OCI-LY1 (cell line): ENCODE results near the gene TREM2.

Experiments used
- H2AFZ ChIP-seq: fragments of 200-600 bp; sonication (generic), shearing (Covaris generic); 2 replicates; pipeline ENCODE4 v1.6.0; 2014; ENCODE audit warnings: antibody characterized with exemption, mild to moderate bottlenecking, low read length
- H3F3A ChIP-seq: fragments of 200-600 bp; sonication (generic), shearing (Covaris generic); 2 replicates; pipeline ENCODE4 v1.6.0; 2014; ENCODE audit warnings: mild to moderate bottlenecking, antibody characterized with exemption, low read length, moderate library complexity; ENCODE audit not compliant: insufficient read depth
- H3K27ac ChIP-seq: fragments of 200-600 bp; sonication (generic); 2 replicates; pipeline ENCODE4 v1.5.1; 2014; ENCODE audit warnings: low read length, mixed run types, mild to moderate bottlenecking, low read depth; ENCODE audit not compliant: poor library complexity, severe bottlenecking
- H3K27me3 ChIP-seq: fragments of 200-600 bp; sonication (generic); 2 replicates; pipeline ENCODE4 v1.6.0; 2014; ENCODE audit warnings: antibody characterized with exemption, mild to moderate bottlenecking, low read length, moderate library complexity; ENCODE audit not compliant: insufficient read depth
- H3K36me3 ChIP-seq: fragments of 200-600 bp; sonication (generic); 2 replicates; pipeline ENCODE4 v1.6.1; 2014; ENCODE audit warnings: mild to moderate bottlenecking, antibody characterized with exemption, low read length, moderate library complexity, mixed read lengths; ENCODE audit not compliant: insufficient read depth
- H3K4me1 ChIP-seq: fragments of 200-600 bp; sonication (generic); 2 replicates; pipeline ENCODE4 v1.5.1; 2014; ENCODE audit warnings: mild to moderate bottlenecking, low read length, moderate library complexity; ENCODE audit not compliant: insufficient read depth, severe bottlenecking
- H3K4me2 ChIP-seq: fragments of 200-600 bp; sonication (generic), shearing (Covaris generic); 2 replicates; pipeline ENCODE4 v1.6.1; 2014; ENCODE audit warnings: low read length
- H3K4me3 ChIP-seq: fragments of 200-600 bp; sonication (generic); 2 replicates; pipeline ENCODE4 v1.5.1; 2014; ENCODE audit warnings: low read length, low read depth, mild to moderate bottlenecking, mixed read lengths; ENCODE audit not compliant: poor library complexity, severe bottlenecking
- H3K79me2 ChIP-seq: fragments of 200-600 bp; shearing (Covaris generic); 2 replicates; pipeline ENCODE4 v1.6.1; 2016; ENCODE audit warnings: mixed run types, low read length, mixed read lengths; ENCODE audit not compliant: insufficient read depth
- H3K9ac ChIP-seq: fragments of 200-600 bp; sonication (generic), shearing (Covaris generic); 2 replicates; pipeline ENCODE4 v1.6.1; 2014; ENCODE audit warnings: mild to moderate bottlenecking, low read length, mixed read lengths
- H3K9me2 ChIP-seq: fragments of 200-600 bp; sonication (generic), shearing (Covaris generic); 2 replicates; pipeline ENCODE4 v1.6.1; 2014; ENCODE audit warnings: low read depth, mild to moderate bottlenecking, low read length, mixed read lengths
- H3K9me3 ChIP-seq: fragments of 200-600 bp; shearing (Covaris generic); 2 replicates; pipeline ENCODE4 v1.6.1; 2014; ENCODE audit warnings: low read length, mixed read lengths
- H4K20me1 ChIP-seq: fragments of 200-600 bp; sonication (generic), shearing (Covaris generic); 2 replicates; pipeline ENCODE4 v1.6.0; 2016; ENCODE audit warnings: mild to moderate bottlenecking, low read length; ENCODE audit not compliant: insufficient read depth
- EZH2 ChIP-seq: fragments of 200-600 bp; sonication (generic), shearing (Covaris generic); IDR thresholded peaks from 2 replicates; pipeline ENCODE4 v1.8.0; 2017; ENCODE audit warnings: borderline replicate concordance, mixed run types, mild to moderate bottlenecking, antibody characterized with exemption, low read length, moderate library complexity, mixed read lengths
- TF ChIP-seq, protein P1 (sequence below): fragments of 200-600 bp; sonication (generic), shearing (Covaris generic); IDR thresholded peaks from 2 replicates; pipeline ENCODE4 v1.5.1; 2017; ENCODE audit warnings: mild to moderate bottlenecking, antibody characterized with exemption, low read length, moderate library complexity, mixed read lengths

TREM2 gene

DNA sequence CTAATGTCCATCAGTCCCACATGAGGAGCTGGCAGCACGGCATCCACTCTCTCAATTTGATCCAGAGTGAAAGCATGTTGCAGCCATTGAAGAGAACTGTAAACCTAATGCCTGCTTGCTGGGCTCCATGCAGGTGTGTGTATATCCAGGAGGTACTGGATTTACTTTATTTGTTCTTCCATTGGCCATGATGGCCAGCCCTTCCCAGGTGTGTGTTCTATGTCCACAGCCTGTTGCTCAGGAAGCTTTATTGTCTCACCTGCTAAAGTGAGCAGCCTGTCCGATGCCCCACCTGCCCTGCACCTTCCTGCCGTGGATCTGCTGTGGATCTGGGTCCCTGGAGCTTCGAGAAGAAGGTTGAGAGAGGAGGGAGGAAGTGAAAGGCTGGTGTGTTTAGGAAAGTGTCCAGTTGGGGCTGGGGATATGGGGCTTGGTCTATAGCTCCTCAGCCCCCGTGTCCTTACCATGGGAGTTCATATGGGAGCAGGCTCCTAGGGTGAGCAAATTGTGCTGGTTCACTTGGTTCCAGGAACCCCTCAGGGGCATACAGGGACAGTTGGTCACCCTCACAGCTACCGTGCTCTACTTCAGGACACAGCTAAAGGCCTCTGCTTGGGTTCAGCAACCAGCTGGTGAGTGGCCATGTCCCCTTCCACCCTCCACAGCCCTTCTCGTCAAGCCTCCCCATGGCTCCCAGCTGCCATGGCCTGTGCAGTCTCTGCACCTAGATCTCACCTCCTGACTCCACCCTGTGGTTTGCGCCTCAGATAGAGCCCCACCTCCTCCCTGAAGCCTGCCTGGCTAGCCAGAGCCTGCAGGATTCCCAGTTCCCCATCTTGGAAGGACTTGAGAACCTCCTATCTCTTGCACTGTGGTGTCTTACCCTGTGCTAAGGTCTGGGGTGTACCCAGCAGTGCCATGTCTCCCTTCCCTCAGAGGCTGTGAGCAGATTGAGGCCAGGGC, 25.3 kb upstream of the TREM2 start:
- Histone ChIP-seq H3K9ac (no peak overlapping the region), H3K36me3 (no peaks in the 10 kb centered on the region), H3K4me2 (no peak overlapping the region), H2AFZ (no peak overlapping the region), H3K4me1 (no peaks in the 10 kb centered on the region), H3K79me2 (no peaks in the 10 kb centered on the region), H3K27ac (no peak overlapping the region), H4K20me1 (no peaks in the 10 kb centered on the region), H3K27me3 (no peaks in the 10 kb centered on the region; the same call in 1 of the 2 replicates), H3F3A (no peaks in the 10 kb centered on the region), H3K9me2 (no peaks in the 10 kb centered on the region), H3K9me3 (peaks cover 3% of the 10 kb centered on the region; the same call in 1 of the 2 replicates), H3K4me3 (no peak overlapping the region)
- no peak for TF ChIP-seq EZH2
- TF ChIP-seq, protein P1, sequence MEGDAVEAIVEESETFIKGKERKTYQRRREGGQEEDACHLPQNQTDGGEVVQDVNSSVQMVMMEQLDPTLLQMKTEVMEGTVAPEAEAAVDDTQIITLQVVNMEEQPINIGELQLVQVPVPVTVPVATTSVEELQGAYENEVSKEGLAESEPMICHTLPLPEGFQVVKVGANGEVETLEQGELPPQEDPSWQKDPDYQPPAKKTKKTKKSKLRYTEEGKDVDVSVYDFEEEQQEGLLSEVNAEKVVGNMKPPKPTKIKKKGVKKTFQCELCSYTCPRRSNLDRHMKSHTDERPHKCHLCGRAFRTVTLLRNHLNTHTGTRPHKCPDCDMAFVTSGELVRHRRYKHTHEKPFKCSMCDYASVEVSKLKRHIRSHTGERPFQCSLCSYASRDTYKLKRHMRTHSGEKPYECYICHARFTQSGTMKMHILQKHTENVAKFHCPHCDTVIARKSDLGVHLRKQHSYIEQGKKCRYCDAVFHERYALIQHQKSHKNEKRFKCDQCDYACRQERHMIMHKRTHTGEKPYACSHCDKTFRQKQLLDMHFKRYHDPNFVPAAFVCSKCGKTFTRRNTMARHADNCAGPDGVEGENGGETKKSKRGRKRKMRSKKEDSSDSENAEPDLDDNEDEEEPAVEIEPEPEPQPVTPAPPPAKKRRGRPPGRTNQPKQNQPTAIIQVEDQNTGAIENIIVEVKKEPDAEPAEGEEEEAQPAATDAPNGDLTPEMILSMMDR = no peak

DNA sequence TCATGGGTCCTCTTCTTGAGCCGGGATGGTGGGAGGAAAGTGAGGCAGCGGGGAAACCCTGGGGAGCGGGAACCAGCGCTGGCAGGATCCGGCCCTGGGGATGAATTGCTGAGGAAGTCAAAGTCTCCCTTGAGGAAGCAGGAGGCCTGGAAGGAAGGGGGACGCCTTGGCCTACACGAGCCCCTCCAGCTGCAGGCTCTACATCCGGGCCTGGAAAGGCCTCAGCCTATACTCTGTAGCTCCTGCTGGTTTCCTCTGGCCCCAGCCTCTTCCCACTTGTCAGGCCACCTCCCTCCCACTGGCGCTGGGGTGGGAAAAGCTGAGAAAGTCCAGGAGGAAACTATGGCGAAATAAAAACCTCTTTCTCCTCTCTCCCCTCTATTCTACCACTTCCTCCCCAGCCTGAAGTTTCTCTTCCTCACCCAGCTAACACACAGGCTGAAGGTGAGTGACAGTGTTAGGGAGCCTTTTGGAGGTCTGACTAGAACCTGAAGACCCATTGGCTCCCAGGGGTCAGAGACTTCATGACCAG, 23.2 kb upstream of the TREM2 start:
- Histone ChIP-seq H3K4me3 (no peak overlapping the region), H3K9ac (no peak overlapping the region), H3K9me3 (peaks cover 3% of the 10 kb centered on the region; the same call in 1 of the 2 replicates), H3K9me2 (no peaks in the 10 kb centered on the region), H3K27ac (no peak overlapping the region), H3K36me3 (no peaks in the 10 kb centered on the region), H4K20me1 (no peaks in the 10 kb centered on the region), H2AFZ (no peak overlapping the region), H3K4me1 (peaks cover 7% of the 10 kb centered on the region), H3F3A (no peaks in the 10 kb centered on the region), H3K4me2 (no peak overlapping the region), H3K27me3 (no peaks in the 10 kb centered on the region; the same call in 1 of the 2 replicates), H3K79me2 (no peaks in the 10 kb centered on the region)
- TF ChIP-seq, protein P1 = no peak
- TF ChIP-seq EZH2 = no peak

DNA sequence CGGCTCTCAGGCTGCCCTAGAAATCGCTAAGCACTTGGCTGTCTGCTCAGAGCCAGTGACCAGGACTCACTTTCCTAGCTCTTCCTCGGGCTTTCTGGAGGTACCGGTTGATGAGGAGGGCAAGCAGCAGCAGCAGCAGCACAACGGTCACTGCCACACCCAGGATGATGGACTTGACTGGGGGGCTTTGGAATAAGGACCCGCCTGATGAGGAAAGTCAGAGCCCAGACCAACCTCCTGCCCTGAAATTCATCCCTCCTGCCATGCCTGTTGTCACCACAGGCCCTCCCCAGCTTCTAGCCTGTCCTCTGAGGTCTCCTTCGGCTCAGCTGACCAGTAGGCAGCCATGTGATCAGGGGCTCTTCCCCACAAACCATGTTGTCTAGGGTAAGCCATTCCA, 21.8 kb upstream of the TREM2 start:
- Histone ChIP-seq H3K9me2 (no peaks in the 10 kb centered on the region), H3K36me3 (no peaks in the 10 kb centered on the region), H3K4me3 (no peak overlapping the region), H3K4me2 (no peak overlapping the region), H3K9me3 (peaks cover under 1% of the 10 kb centered on the region; the same call in 1 of the 2 replicates), H2AFZ (no peak overlapping the region), H3K27me3 (no peaks in the 10 kb centered on the region; the same call in 1 of the 2 replicates), H3F3A (no peaks in the 10 kb centered on the region), H3K4me1 (peaks cover 7% of the 10 kb centered on the region), H4K20me1 (no peaks in the 10 kb centered on the region), H3K9ac (no peak overlapping the region), H3K27ac (no peak overlapping the region), H3K79me2 (no peaks in the 10 kb centered on the region)
- TF ChIP-seq, protein P1 = no peak
- TF ChIP-seq EZH2 = no peak
